ENCODE data around the gene PTDSS2. TPM values are rescaled to one million over a fixed set of nuclear protein-coding genes. Genes with fewer than 3 reads are reported as not detected.

The PTDSS2 gene
- total and polyA plus RNA-seq, 2 donors (not counting 1 experiment from before 2014, with no cell fraction given) = 22.1 to 29.0 TPM

DNA sequence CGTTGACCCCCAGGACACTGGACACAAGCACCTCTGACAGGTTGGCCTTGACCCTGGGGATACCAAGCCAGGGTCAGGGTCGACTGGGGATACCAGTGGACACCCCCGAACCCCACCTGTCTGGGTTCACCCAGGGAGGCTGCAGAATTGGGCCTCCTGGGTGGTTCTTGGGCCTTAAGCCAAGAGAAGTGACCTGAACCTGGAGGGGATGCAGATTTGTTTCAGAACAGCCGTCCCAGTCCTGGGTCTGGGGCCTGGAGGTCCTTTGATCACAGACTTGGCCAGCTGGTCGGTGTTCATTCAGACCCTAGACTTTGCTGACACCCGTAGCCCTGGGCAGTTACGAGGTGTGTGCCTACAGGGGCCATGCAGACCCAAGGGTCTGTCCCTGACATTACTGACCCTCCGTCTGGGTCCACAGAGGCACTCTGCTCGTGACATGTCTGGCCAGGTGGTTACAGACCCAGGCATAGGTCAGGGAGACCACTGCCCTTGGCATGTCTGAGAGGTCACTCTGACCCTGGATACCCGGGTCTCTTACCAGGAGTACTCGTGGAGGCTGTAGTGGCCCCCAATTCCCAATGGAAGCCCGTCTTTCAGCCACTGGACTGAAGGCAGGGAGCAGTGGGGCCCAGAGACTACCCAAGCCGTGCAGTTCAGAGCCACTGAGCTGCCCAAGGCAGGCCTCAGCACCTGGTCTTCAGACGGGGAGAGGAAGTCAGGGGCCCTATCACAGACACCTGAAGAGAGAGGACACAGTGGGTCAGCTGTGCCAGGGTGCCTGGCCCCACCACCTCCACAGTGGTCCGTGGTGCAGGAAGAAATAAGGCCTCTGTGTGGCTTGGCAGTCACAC lies 41.7 kb upstream of the PTDSS2 start:
- Histone ChIP-seq H3K79me2 (ENCODE audit: control insufficient read depth, insufficient read depth, low read length) (no peaks in the 10 kb centered on the region), H3K4me2 (replicated peaks; ENCODE audit: low read depth, low read length, poor library complexity, severe bottlenecking) (no peak overlapping the region), H3K36me3 (replicated peaks in 1 of 2; ENCODE audit: control extremely low read depth in 1 of 2, control insufficient read depth in 1 of 2, extremely low read depth in 1 of 2, insufficient read depth in 2 of 2, low read length in 1 of 2) (no peaks in the 10 kb centered on the region), H3K4me3 (ENCODE audit: control extremely low read depth in 1 of 5, extremely low read depth in 1 of 5, insufficient read depth in 1 of 5, low read depth in 2 of 5, low read length in 4 of 5) (no peak overlapping the region), H3K27ac (ENCODE audit: low read length in 2 of 2) (no peak overlapping the region), H3K9me3 (ENCODE audit: control extremely low read depth in 1 of 3, control insufficient read depth in 2 of 3, insufficient read depth in 1 of 3, low read length in 2 of 3) (peaks cover 0 to 6% (median 0%) of the 10 kb centered on the region in 3 donors), H2AFZ (ENCODE audit: insufficient read depth, low read depth, low read length, poor library complexity, severe bottlenecking) (no peak overlapping the region), H4K20me1 (ENCODE audit: control insufficient read depth, insufficient read depth, low read length, poor library complexity, severe bottlenecking) (peaks cover 10% of the 10 kb centered on the region), H3K27me3 (replicated peaks in 1 of 4; ENCODE audit: control extremely low read depth in 1 of 4, control insufficient read depth in 3 of 4, insufficient read depth in 4 of 4, low read length in 3 of 4) (peaks cover 0 to 11% (median 0%) of the 10 kb centered on the region in 4 experiments), H3K9ac (ENCODE audit: low read length) (no peak overlapping the region), H3K4me1 (ENCODE audit: control insufficient read depth in 2 of 2, insufficient read depth in 2 of 2, low read length in 2 of 2) (peaks cover 10 to 26% of the 10 kb centered on the region in 2 donors)
- no peak overlapping the region for H3K4me3 Mint-ChIP-seq
- no peak for TF ChIP-seq EZH2 (IDR thresholded peaks at IDR 0.05; ENCODE audit: borderline replicate concordance, insufficient read depth, low read depth, low read length, poor library complexity, severe bottlenecking)
- TF ChIP-seq, protein P1, sequence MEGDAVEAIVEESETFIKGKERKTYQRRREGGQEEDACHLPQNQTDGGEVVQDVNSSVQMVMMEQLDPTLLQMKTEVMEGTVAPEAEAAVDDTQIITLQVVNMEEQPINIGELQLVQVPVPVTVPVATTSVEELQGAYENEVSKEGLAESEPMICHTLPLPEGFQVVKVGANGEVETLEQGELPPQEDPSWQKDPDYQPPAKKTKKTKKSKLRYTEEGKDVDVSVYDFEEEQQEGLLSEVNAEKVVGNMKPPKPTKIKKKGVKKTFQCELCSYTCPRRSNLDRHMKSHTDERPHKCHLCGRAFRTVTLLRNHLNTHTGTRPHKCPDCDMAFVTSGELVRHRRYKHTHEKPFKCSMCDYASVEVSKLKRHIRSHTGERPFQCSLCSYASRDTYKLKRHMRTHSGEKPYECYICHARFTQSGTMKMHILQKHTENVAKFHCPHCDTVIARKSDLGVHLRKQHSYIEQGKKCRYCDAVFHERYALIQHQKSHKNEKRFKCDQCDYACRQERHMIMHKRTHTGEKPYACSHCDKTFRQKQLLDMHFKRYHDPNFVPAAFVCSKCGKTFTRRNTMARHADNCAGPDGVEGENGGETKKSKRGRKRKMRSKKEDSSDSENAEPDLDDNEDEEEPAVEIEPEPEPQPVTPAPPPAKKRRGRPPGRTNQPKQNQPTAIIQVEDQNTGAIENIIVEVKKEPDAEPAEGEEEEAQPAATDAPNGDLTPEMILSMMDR (IDR thresholded peaks at IDR 0.05) = no peak
- ChIA-PET CTCF (interaction anchor here (1.8 to 3.0 kb wide), 2 partner anchors 41 to 202 kb away, joined by 5 to 34 read pairs; partner anchors contain the start of genes BET1L, PTDSS2 and RIC8A), POLR2A (interaction anchor here (1.9 kb wide), 1 partner anchor 39 kb away, joined by 23 read pairs; no protein-coding TSS in a partner anchor)
- no peak overlapping the region for H3K27ac Mint-ChIP-seq
- WGBS (ENCODE audit: insufficient coverage) = 88% methylated on average over 15 of the region's 15 CpGs
- no peaks in the 10 kb centered on the region for H3K27me3 Mint-ChIP-seq
- no peak for ATAC-seq (ENCODE audit: low read depth)
- no peaks in the 10 kb centered on the region for H3K9me3 Mint-ChIP-seq (ENCODE audit: insufficient read depth)
- intact Hi-C loops (cut with micrococcal nuclease) = no loop called here
- DNase-seq = peak; percentile 36
- H3K4me1 Mint-ChIP-seq = peaks cover 7% of the 10 kb centered on the region

All from B cell (primary cell).